GM19239 (cell line): Measurements from ENCODE around the gene FOXO3.
"Not testable (repeated sequence)": the region's sequence is repeated elsewhere in the genome, so short reads cannot be mapped to it uniquely, and the experiment has no call there.

Experiments used
- DNase-seq: peaks from one replicate; pipeline ENCODE4 v3.0.0; 2011; ENCODE audit warnings: low spot score; ENCODE audit not compliant: insufficient read length
- FAIRE-seq: peaks from 2 replicates; lab custom pipeline; 2011; peaks lifted over from hg19 to GRCh38; lab: Jason Lieb, UNC

FOXO3 gene

GRCh38 chr6:108651340-108652227 is 90.9 kb downstream of the FOXO3 start:
- no peak for FAIRE-seq
- no peak for DNase-seq

- DNase-seq (no peak), FAIRE-seq (no peak)
These were observed 91.7 kb downstream of the FOXO3 start for GRCh38 chr6:108652375-108652774.

GRCh38 chr6:108653949-108654348 is 93.2 kb downstream of the FOXO3 start:
- DNase-seq: no peak
- FAIRE-seq: no peak

GRCh38 chr6:108654465-108655106 is 93.9 kb downstream of the FOXO3 start:
- DNase-seq (no peak), FAIRE-seq (no peak)

- no peak for FAIRE-seq
- DNase-seq: no peak
These were observed 95.3 kb downstream of the FOXO3 start for GRCh38 chr6:108655806-108656651.

- FAIRE-seq: no peak
- DNase-seq: no peak
These were observed 96.1 kb downstream of the FOXO3 start for GRCh38 chr6:108656836-108657235.

- FAIRE-seq: no peak
- DNase-seq: no peak
These were observed 97.5 kb downstream of the FOXO3 start for GRCh38 chr6:108658174-108658573.

GRCh38 chr6:108658785-108659184 is 98.1 kb downstream of the FOXO3 start:
- not testable (repeated sequence) for FAIRE-seq

GRCh38 chr6:108660251-108660650 is 99.5 kb downstream of the FOXO3 start:
- DNase-seq (no peak), FAIRE-seq (no peak)

More at GRCh38 chr6:108658785-108659184, 98.1 kb downstream of the FOXO3 start:
- not testable (repeated sequence) for DNase-seq

GRCh38 chr6:108661430-108661829 is 100.7 kb downstream of the FOXO3 start:
- FAIRE-seq (no peak), DNase-seq (no peak)

- DNase-seq (no peak), FAIRE-seq (no peak)
These were observed 101.3 kb downstream of the FOXO3 start for GRCh38 chr6:108661982-108662381.

GRCh38 chr6:108662702-108663101 is 102.0 kb downstream of the FOXO3 start:
- no peak for DNase-seq
- FAIRE-seq: no peak

- not testable (repeated sequence) for DNase-seq, FAIRE-seq
These were observed 102.9 kb downstream of the FOXO3 start for GRCh38 chr6:108663494-108664064.

GRCh38 chr6:108665495-108666196 is 104.9 kb downstream of the FOXO3 start:
- DNase-seq: no peak
- FAIRE-seq: no peak

- FAIRE-seq: no peak
- DNase-seq: no peak
These were observed 106.0 kb downstream of the FOXO3 start for GRCh38 chr6:108666656-108667260.

- DNase-seq (no peak), FAIRE-seq (no peak)
These were observed 107.3 kb downstream of the FOXO3 start for GRCh38 chr6:108667993-108668392.

GRCh38 chr6:108669673-108670072 is 109.0 kb downstream of the FOXO3 start:
- DNase-seq (no peak), FAIRE-seq (no peak)

GRCh38 chr6:108671175-108671574 is 110.5 kb downstream of the FOXO3 start:
- FAIRE-seq (no peak), DNase-seq (no peak)

- DNase-seq: no peak
- no peak for FAIRE-seq
These were observed 111.1 kb downstream of the FOXO3 start for GRCh38 chr6:108671790-108672189.
